Stimulated activated CD8-positive, alpha-beta memory T cell treated with anti-CD3 and anti-CD28 coated beads, Interleukin-15, amount 100 ng/mL, for 1 hour (primary cell): ENCODE results near the gene PLOD3.

Source experiments
- DNase-seq: peaks from one replicate; pipeline ENCODE4 v3.0.0-alpha.2; 2020; ENCODE audit warnings: low read depth

The PLOD3 gene

DNA sequence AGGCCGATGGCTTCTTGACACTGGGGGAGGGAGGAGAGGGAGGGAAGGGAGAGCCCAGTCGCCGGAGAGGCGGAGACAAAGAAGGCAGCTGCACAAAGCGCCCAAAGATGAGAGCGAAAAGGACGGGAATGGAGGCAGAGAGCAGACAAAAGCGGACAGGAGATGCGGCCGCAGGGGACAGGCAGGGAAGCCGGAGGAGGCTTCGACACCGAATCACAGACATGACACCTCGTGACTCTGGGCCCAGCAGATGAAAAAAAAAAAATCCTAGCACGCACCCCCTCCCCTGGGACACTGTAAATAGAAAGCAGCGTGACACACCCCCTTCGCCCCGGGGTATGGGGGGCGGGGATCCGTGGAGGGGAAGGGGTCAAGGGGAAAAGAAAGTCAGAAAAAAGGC, 38.3 kb downstream of the PLOD3 start:
- DNase-seq: no peak

DNA sequence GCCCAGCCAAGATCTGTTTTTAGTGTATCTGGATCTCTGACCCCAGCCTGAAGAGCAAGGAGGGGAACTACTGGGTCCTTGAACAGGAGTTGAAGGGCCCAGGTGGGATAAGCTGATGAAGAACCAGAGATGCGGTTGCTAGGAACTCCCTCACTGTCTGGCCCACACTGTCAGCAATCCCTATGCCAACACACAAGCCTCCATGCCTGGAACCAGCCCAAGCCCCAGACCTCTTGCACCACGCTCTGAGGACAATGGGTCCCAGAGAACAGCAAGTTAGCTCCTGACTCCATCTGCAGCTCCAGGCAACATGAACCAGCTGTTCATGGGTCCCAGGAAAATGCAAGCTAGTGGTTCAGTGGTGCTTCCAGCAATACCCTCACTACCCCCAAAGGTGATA, 39.7 kb downstream of the PLOD3 start:
- DNase-seq: no peak

- DNase-seq: no peak
Observed at GRCh38 chr7:101175664-101176063, 41.7 kb downstream of the PLOD3 start.

DNA sequence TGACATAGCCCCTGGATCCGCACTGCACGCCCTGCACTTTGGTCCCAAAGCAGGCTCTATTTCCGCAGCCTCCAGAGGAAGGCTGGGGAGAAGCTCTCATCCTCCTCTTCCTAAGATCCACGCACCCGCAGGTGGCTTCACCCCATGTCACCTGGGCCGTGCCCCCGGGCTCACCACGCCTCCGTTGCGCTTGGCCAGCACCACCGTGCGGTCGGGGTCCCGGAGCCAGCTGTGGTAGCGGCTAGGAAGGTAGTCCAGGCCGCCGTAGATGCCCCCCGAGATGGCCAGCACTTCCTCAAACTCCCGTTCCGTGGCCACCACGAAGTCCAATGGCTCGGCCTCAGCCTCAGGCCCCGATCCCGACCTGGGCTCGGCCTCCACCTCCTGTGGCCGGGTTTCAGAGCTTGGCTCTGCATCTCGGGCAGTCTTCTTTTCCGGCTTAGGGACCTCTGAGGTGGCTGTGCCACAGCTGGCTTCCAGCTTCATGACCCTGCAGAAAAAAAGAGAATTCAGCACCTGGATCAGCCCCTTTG, 43.0 kb downstream of the PLOD3 start:
- DNase-seq: no peak

DNA sequence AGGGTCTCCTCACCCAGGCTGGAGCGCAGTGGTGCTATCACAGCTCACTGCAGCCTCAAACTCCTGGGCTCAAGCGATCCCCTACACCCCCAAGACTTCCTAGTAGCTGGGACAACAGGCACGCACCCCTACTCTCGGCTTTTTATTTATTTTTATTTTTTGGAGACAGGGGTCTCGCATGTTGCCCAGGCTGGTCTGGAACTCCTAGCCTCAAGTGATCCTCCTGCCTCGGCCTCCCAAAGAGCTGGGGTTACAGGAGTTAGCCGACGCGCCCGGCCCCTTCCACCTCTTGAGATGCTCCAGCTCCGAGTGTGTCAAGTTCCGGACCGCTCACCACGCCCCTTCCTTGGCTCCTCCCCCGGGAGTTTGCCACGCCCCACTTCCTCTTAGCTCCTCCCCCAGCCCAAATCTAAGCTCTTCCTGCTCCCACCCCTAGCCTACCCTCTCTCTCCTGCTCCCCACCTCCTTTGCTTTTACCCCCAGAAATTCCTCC, 43.6 kb downstream of the PLOD3 start:
- DNase-seq: peak; percentile 40

- no peak for DNase-seq
Observed at GRCh38 chr7:101172854-101173751, 44.3 kb downstream of the PLOD3 start.

DNA sequence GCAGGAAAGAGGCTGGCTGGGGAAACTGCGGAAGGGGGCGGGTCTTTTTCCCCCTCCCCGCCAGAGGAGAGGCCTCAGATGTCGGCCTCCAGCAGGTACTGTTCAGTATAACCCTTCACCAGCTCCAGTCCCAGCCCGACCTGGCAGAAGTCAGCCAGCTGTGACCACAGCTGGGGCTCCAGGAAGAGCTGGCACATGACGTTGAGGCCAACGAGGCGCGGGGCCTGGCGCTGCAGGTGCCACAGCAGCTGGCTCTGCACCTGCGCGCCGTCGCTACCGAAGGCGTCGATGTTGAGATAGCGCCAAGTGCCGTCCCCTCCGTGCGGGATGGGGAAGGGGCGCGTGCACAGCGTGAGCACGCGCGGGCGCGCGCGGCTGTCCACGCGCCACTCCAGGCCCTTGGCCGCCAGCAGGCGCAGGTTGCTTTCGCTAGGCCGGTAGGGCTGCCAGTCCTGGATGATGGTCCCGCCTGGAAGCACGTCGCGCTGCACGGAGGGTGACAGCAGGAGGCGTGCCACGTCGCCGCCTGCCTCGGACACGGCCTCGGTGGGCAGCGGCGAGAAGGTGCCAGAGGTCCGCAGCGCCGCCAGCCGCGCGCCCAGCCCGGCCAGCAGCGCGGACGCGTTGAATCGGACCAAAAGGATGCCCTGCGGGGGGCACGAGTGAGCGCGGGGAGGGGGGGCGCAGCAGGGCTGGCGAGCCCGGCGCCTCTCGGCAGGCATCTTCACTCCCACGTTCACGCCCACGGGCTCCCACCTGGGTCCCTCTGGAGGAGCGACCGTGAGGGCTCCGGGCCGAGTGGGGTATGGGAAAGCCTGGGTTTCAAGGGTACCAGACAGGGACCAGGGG, 45.2 kb downstream of the PLOD3 start:
- DNase-seq: no peak

DNA sequence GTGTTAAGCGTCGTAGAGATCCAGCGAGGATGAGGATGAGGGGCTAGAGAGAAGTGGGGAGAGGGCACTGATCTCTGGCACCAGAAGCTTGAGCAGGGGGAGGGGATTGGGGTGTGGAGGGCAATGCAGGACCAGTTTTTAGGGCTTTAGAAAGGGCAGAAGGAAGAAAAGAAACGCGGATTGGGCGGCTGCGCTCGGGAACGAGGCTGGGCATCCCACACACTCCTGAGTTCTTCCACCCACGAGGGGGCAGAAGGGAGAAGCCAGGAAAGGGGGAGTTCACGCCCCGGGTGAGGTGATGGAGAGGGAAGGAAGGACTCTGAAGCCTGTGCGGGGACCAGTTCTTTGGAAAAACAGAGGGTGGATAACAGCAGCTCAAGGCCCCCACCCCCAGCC, 45.9 kb downstream of the PLOD3 start:
- DNase-seq: no peak

DNA sequence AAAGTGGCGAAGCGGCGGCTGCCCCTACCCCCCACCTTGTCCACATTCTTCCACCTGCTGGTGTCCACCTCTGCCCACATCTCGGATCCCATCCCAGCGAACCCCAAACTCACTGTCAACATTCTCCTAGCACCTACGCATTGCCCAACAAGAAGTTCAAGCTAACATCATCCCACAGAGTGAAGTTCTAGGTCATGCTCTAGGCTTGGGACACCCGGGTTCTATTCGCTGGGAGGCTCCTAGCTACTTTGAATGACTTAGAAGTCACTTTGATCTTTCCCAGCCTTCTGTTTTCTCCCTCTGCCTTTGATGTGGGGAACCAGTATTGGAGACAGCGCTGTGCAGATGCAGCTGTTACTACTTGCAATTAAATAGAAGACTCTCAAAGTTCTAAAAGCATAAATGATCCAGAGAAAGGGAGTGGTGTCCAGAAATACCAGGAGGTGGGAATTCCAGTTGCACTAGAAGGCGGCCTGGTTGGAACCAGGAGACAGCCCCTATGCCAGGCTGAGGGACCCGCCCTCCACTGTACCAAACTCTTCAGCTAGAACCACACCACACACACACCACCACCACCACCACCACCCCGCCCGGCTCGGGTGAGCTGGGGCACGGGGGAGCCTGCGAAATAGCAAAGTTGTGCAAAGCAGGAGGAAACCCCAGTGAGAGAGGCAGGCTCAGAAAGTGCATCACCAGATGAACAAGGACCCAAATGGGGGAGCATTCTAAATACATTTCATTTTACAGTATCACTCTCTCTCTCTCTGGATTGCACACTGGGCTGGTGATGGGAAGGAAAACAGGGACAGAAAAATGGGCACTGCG, 46.6 kb downstream of the PLOD3 start:
- DNase-seq: no peak

GRCh38 chr7:101169838-101170551, 47.4 kb downstream of the PLOD3 start:
- peak; percentile 70 for DNase-seq

DNA sequence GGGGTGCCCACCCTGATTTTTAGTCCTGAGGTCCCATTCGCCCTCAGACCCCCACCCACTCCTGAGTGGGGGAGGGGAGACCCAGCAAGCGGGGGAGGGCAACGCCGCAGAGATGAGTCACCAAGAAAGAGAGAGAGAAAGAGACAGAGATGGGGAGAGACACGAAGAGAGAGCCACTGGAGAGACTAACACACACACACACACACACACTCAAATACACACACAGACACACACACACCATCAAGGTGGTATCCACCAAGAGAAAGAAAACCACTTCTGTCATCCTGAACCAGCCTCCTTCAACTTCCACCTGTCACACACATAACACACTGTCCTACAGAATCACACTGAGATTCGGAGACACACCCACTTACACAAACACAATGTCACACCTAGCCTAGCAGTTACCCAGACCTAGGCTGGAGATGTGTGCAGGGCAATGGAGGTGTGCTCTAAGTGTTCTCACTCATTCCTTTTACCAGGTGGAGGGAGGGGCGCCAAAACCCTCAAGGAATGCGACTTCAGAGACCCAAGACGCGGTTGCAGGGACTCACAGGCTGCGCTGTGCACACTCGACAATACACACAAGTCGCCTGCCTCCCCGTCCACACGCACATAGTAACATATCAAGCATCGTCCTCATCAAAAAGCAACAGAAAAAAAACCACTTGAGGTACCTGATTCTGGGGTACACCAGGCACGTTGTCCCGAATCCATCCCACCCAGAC, 48.1 kb downstream of the PLOD3 start:
- DNase-seq: no peak

- no peak for DNase-seq
Observed at GRCh38 chr7:101168412-101169049, 48.9 kb downstream of the PLOD3 start.

DNA sequence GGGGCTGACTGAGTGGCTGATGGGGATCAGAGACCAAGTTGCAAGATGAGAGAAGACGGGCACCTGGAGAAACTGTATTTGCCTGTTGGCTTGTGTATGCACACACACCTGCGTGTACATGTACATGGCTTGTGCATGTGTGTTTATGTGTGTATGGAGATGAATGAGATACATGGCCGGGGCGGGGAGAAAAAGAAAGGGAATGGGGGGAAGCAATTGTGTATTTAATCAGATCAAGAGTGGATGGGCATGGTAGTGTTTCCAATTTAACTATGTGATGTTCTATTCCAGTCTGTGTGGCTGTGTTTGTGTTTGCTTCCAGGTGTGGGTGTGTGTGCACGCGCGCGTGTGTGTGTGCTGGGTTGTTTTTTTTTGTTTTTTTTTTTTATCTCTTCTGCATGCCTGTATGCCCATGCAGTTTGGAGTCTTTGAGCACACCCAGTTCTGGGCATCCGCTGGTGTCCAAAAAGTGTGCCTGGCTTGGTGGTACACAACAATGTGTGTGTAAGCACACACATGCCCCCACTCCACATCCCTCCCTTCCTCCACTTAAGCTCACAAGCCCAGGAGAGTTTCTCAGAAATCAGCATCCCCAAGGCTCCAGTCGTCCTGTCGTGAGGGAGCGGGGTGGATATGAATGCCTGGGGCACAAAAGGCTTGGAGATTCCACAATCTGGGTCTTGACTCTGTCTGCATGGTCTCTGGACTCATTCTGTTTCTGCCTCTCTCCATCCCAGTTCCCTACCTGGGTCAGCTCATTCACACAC, 49.6 kb downstream of the PLOD3 start:
- DNase-seq: no peak

DNA sequence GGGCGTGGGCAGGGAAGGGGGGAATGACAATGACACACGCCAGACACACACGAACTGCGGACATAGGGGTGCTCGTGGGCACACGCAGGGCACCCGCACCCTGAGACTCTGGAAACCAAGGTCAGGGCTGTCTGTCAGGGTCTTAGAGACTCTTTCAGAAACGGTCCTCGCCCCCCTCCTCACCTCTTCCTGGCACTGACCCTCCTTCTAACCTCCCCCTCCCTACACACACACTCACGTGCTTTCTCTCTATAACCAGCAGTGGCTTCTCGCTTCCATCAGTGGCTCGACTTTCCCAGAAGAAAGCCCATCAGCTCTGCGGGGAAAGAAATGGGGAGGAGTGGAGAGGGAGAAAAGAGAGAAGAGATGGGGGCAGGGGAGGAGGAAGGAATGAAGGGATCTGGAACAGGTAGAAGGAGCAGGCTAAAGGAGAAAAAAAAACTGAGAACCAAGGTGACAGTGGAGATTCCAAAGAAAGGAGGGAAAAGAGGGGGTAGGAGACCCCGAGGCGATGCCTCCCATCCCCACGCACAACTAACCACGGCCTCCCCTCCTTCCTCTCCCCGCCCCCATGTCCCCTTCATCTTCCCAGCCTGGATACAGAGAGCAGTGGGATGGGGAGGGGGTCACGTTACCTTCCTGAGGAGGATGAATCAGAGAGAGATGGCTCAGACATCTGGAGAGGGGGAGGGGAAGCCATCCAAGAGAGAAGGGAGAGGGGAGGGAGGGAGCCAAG, 50.3 kb downstream of the PLOD3 start:
- DNase-seq: no peak

- no peak for DNase-seq
Observed at GRCh38 chr7:101166648-101166908, 50.8 kb downstream of the PLOD3 start.

DNA sequence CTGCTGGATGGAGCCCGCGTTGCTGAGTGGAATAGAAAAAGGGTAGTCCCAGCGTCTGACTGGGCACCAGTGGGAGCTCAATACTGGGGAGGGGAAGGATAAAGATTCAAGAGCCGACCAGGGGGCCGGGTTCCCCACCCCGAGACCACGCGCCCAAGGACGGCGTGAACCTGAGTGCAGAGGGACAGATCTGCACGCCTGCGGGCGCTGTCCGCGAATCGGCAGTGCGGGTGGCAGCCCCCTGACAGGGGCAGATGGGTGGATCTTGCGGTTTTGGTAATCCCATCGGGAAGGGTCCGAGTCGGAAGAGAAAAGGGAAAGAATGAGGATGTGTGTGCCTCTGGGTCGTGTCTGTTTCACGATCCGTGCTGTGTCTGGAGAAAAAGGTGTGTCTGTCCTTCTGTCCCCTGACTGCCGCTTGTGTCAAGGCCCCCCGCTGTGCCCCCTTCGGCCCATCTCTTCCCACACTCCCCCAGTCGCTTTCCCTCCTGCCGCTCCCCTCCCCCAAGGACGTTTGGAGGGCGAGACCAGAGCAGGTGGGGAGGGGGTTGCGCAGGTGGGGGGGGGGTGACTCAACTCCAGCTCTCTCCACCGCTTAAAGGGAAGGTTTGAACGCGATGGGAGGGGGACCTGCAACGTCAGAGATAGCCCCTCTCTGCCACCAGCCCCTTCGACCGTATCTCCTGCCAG, 51.3 kb downstream of the PLOD3 start:
- DNase-seq: no peak

DNA sequence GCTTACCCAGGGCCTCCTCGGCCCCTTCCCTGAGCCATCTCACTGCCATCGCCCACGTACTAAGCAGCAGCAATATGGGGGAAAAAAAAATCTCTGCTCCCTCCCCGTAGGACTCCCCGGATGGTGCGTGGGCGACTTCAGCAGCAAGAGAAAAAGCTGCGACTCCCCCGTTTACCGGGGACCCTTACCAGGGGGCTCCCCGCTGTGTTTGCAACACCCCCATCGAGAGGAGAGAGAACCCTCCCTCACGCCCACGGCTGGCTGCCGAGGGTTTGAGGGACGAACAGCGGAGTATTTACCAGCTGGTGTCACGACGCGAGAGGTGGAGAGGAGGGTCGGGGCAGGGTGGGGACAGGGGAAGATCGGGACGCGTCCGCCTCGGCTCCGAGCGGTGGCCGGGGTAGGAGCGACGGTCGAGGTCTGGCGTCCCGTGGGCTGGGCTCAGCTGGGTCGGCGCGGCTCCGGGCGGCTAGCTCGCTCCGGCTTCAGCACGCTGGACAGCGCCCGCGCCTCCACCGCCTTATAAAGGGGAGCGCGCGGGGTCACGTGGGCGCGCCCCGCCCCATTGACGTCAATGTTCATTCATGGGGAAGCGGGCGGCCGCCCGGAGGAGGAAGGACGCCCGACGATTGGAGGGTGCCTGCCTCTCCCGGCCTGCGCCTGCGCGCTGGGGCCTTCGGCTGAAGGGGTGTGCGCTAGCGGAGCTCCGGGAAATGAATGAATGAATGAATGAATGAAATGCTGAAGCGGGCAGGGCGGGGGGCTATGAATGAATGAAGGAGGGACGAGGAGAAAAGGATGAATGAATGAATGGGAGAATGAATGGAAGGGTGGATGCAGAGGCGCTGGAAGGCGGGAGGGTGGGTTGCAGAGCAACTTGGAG, 52.1 kb downstream of the PLOD3 start, which contains the start of gene VGF:
VGF (minus strand) TSS at position 495 of the 883 bp plus-strand sequence. CDS start 726 bp downstream, outside the sequence.
- DNase-seq: peak; percentile 75
